Kidney (tissue), 14 donors: Measurements from ENCODE around the gene ITGBL1. TPM values are rescaled to one million over a fixed set of nuclear protein-coding genes. Genes with fewer than 3 reads are reported as not detected.

Experiments
- DNase-seq, 5 donors: peaks; one replicate each; pipeline ENCODE4 v3.0.0-alpha.2; 2013 to 2020
- FAIRE-seq: peaks from 2 replicates; lab custom pipeline; 2012; peaks lifted over from hg19 to GRCh38; lab: Jason Lieb, UNC
- H3K27ac ChIP-seq, 2 donors: one replicate each; pipeline ENCODE4 v1.7.0; 2013; ENCODE audit warnings: low read depth in 2 of 2, low read length in 2 of 2, inconsistent platforms in 1 of 2
- H3K27me3 ChIP-seq: one replicate; pipeline ENCODE4 v1.7.1; 2013; ENCODE audit warnings: low read length, inconsistent platforms; ENCODE audit not compliant: control insufficient read depth, insufficient read depth
- H3K36me3 ChIP-seq, 3 donors: one replicate each; pipeline versions ENCODE4 v1.7.0 to v1.7.1; 2013; ENCODE audit warnings: low read length in 3 of 3, control low read depth in 1 of 3, inconsistent platforms in 1 of 3; ENCODE audit not compliant: insufficient read depth in 3 of 3, control insufficient read depth in 2 of 3
- H3K4me1 ChIP-seq, 3 donors: one replicate each; pipeline versions ENCODE4 v1.7.0 to v1.7.1; 2013; ENCODE audit warnings: low read length in 3 of 3, inconsistent platforms in 1 of 3, low read depth in 1 of 3; ENCODE audit not compliant: control insufficient read depth in 2 of 3, insufficient read depth in 2 of 3
- H3K4me3 ChIP-seq, 3 donors: one replicate each; pipeline versions ENCODE4 v1.7.0 to v1.8.1; 2013; ENCODE audit warnings: low read length in 3 of 3, control low read depth in 1 of 3, inconsistent platforms in 1 of 3
- H3K9ac ChIP-seq, 3 donors: one replicate each; pipeline versions ENCODE4 v1.7.0 to v1.7.1; 2013; ENCODE audit warnings: low read length in 3 of 3, control low read depth in 1 of 3, inconsistent platforms in 1 of 3
- H3K9me3 ChIP-seq, 3 donors: one replicate each; pipeline versions ENCODE4 v1.7.0 to v1.7.1; 2013; ENCODE audit warnings: low read length in 3 of 3, control low read depth in 1 of 3, inconsistent platforms in 1 of 3; ENCODE audit not compliant: control insufficient read depth in 2 of 3, insufficient read depth in 1 of 3
- CTCF ChIP-seq: IDR thresholded peaks from 3 replicates; pipeline ENCODE4 v1.5.1; 2012; ENCODE audit warnings: mild to moderate bottlenecking, moderate library complexity, borderline replicate concordance; ENCODE audit not compliant: insufficient read depth; ENCODE audit errors: extremely low read depth
- intact Hi-C: fragments of 100-400 bp; cut with DNase I; formaldehyde crosslinking; loops from one replicate; pipeline ENCODE4 v1.11.1; 2022
- polyA plus RNA-seq: library from polyadenylated mRNA; stranded (reverse); fragments of 350-450 nt; fragmentation: Illumina TruSeq; extraction: RNeasy Lipid Tissue Mini Kit (QIAGEN cat#74804); gene quantifications from one replicate; pipeline ENCODE4 v1.2.3, GENCODE V29; 2014; ENCODE audit warnings: low read depth, low replicate concordance; ENCODE audit not compliant: insufficient read depth
- total RNA-seq: library from RNA; stranded (reverse); fragmentation: NEBNext Ultra II Directional; extraction: Animal tissue kit (Norgen Biotek cat#: 25700); gene quantifications from one replicate; pipeline ENCODE4 v1.2.1, GENCODE V29; 2021
- donor health status: control.
- donor health status: control.
- donor health status: control.
- donor health status: control.
- donor health status: control.
- donor health status: DM: yes; HTN: yes; CAD: no.
- donor health status: Normal renal cell carcinoma (clear cell type).

The ITGBL1 gene
- total and polyA plus RNA-seq, 2 donors from 2014 or later, result 1.4 to 7.7 TPM

GRCh38 chr13:101579281-101579802 lies 126.9 kb downstream of the ITGBL1 start:
- no peak for FAIRE-seq
- peak in 3 of 5 donors; percentile 12 to 69 (median 51) for DNase-seq
- intact Hi-C loops, result no loop called here
- Histone ChIP-seq H3K4me3 (no peak overlapping the region), H3K9me3 (no peaks in the 10 kb centered on the region), H3K4me1 (no peaks in the 10 kb centered on the region), H3K9ac (no peak overlapping the region), H3K27me3 (no peaks in the 10 kb centered on the region), H3K36me3 (no peaks in the 10 kb centered on the region), H3K27ac (no peak overlapping the region)
- no peak for TF ChIP-seq CTCF

- no peaks in the 10 kb centered on the region for H3K36me3 ChIP-seq
- H3K9me3 ChIP-seq, result no peaks in the 10 kb centered on the region
- H3K27ac ChIP-seq, result no peak overlapping the region
- TF ChIP-seq CTCF, result no peak
- H3K27me3 ChIP-seq, result no peaks in the 10 kb centered on the region
- peak in 1 of 5 donors; percentile 3 for DNase-seq
- no peak for FAIRE-seq
- intact Hi-C loops, result no loop called here
- H3K4me3 ChIP-seq, result no peak overlapping the region
- H3K9ac ChIP-seq, result no peak overlapping the region
- H3K4me1 ChIP-seq, result no peaks in the 10 kb centered on the region
Observed at GRCh38 chr13:101584331-101584730, 131.9 kb downstream of the ITGBL1 start.

GRCh38 chr13:101590479-101590878 lies 138.0 kb downstream of the ITGBL1 start:
- no peak overlapping the region for H3K27ac ChIP-seq
- no peaks in the 10 kb centered on the region for H3K4me1 ChIP-seq
- intact Hi-C loops, result no loop called here
- no peak overlapping the region for H3K4me3 ChIP-seq
- TF ChIP-seq CTCF, result no peak
- no peaks in the 10 kb centered on the region for H3K36me3 ChIP-seq
- no peak for DNase-seq
- no peak overlapping the region for H3K9ac ChIP-seq
- FAIRE-seq, result no peak
- no peaks in the 10 kb centered on the region for H3K9me3 ChIP-seq
- H3K27me3 ChIP-seq, result no peaks in the 10 kb centered on the region

- H3K4me3 ChIP-seq, result no peak overlapping the region
- H3K27ac ChIP-seq, result no peak overlapping the region
- no peak for TF ChIP-seq CTCF
- no peaks in the 10 kb centered on the region for H3K4me1 ChIP-seq
- no peaks in the 10 kb centered on the region for H3K9me3 ChIP-seq
- no peak for DNase-seq
- no peaks in the 10 kb centered on the region for H3K36me3 ChIP-seq
- intact Hi-C loops, result no loop called here
- H3K9ac ChIP-seq, result no peak overlapping the region
- no peak for FAIRE-seq
- no peaks in the 10 kb centered on the region for H3K27me3 ChIP-seq
Observed at GRCh38 chr13:101594936-101595335, 142.5 kb downstream of the ITGBL1 start.
